GM23248 (cell line): ENCODE measurements around the gene ANGPTL2. TPM values are rescaled to one million over a fixed set of nuclear protein-coding genes. Genes with fewer than 3 reads are reported as not detected.
A peak's percentile ranks its signal among the peaks of the same experiment; 100 is the strongest.

ENCODE experiments used
- DNase-seq: peaks from one replicate; pipeline ENCODE4 v3.0.0-alpha.2; 2015
- H2AFZ ChIP-seq: fragments of 200-600 bp; sonication (generic); 2 replicates; pipeline ENCODE4 v1.6.1; 2016; ENCODE audit warnings: antibody characterized with exemption
- H3F3A ChIP-seq: fragments of 200-600 bp; sonication (generic); 2 replicates; pipeline ENCODE4 v1.6.1; 2016; ENCODE audit warnings: mild to moderate bottlenecking, antibody characterized with exemption, mixed run types; ENCODE audit not compliant: insufficient read depth
- H3K27ac ChIP-seq: fragments of 200-600 bp; sonication (generic); 2 replicates; pipeline ENCODE4 v1.5.1; 2016; ENCODE audit warnings: mild to moderate bottlenecking
- H3K27me3 ChIP-seq: fragments of 200-600 bp; sonication (generic); replicated peaks from 2 replicates; pipeline ENCODE4 v1.6.1; 2016; ENCODE audit warnings: mild to moderate bottlenecking; ENCODE audit not compliant: insufficient read depth
- H3K36me3 ChIP-seq: fragments of 200-600 bp; sonication (generic); 2 replicates; pipeline ENCODE4 v1.6.1; 2016; ENCODE audit warnings: low read depth, mild to moderate bottlenecking
- H3K4me1 ChIP-seq: fragments of 200-600 bp; sonication (generic); 2 replicates; pipeline ENCODE4 v1.6.1; 2016; ENCODE audit warnings: mild to moderate bottlenecking; ENCODE audit not compliant: insufficient read depth
- H3K4me2 ChIP-seq: fragments of 200-600 bp; sonication (generic); one replicate; pipeline ENCODE4 v1.6.1; 2016; ENCODE audit warnings: mild to moderate bottlenecking; ENCODE audit not compliant: unreplicated experiment
- H3K4me3 ChIP-seq: fragments of 200-600 bp; sonication (generic); 2 replicates; pipeline ENCODE4 v1.5.1; 2016; ENCODE audit warnings: mild to moderate bottlenecking
- H3K79me2 ChIP-seq: fragments of 200-600 bp; sonication (generic); 2 replicates; pipeline ENCODE4 v1.6.1; 2016; ENCODE audit warnings: mild to moderate bottlenecking; ENCODE audit not compliant: insufficient read depth
- H3K9ac ChIP-seq: fragments of 200-600 bp; sonication (generic); 2 replicates; pipeline ENCODE4 v1.6.1; 2016; ENCODE audit warnings: mild to moderate bottlenecking
- H3K9me2 ChIP-seq: fragments of 200-600 bp; sonication (generic); 2 replicates; pipeline ENCODE4 v1.6.1; 2016; ENCODE audit warnings: mixed run types, mild to moderate bottlenecking, moderate library complexity; ENCODE audit not compliant: insufficient read depth
- H3K9me3 ChIP-seq: fragments of 200-600 bp; sonication (generic); one replicate; pipeline ENCODE4 v1.6.1; 2017; ENCODE audit warnings: low read depth
- H4K20me1 ChIP-seq: fragments of 200-600 bp; sonication (generic); 2 replicates; pipeline ENCODE4 v1.6.0; 2016; ENCODE audit not compliant: insufficient read depth
- EZH2 ChIP-seq: fragments of 200-600 bp; sonication (generic); IDR thresholded peaks from 2 replicates; pipeline ENCODE4 v1.6.1; 2018; ENCODE audit warnings: antibody characterized with exemption, mild to moderate bottlenecking; ENCODE audit not compliant: insufficient read depth, poor library complexity, severe bottlenecking
- EZH2phosphoT487 ChIP-seq: fragments of 200-600 bp; sonication (generic); IDR thresholded peaks from 2 replicates; pipeline ENCODE4 v1.6.1; 2018; ENCODE audit warnings: antibody characterized with exemption, moderate library complexity, mild to moderate bottlenecking, low read depth; ENCODE audit not compliant: insufficient read depth
- WGBS, 2 experiments: methylation state at CpG; one replicate each; pipeline ENCODE4 v1.1.6; 2015 to 2017; ENCODE audit warnings: low lambda C conversion rate in 2 of 2, low coverage in 1 of 2; ENCODE audit errors: missing lambda C conversion rate in 2 of 2; 5-methylcytosine and 5-hydroxymethylcytosine counted together
- in situ Hi-C: fragments of 300-500 bp; cut with MboI; formaldehyde crosslinking; loops from 2 replicates; pipeline ENCODE4 v1.15.0; 2020
- polyA plus RNA-seq: library from polyadenylated mRNA; unstranded; fragments of >200 nt; fragmentation: Nextera tagmentation; extraction: Ambion mirVana; gene quantifications from 2 replicates; pipeline ENCODE4 v1.2.1, GENCODE V29; 2016
- total RNA-seq: library from RNA; depleted of rRNA; stranded (reverse); fragments of >200 nt; shearing (Covaris generic); gene quantifications from 2 replicates; pipeline ENCODE4 v1.2.3, GENCODE V29; 2014

The ANGPTL2 gene
- total and polyA plus RNA-seq, 2 experiments from 2014 or later, result 8.8 to 12.3 TPM

DNA sequence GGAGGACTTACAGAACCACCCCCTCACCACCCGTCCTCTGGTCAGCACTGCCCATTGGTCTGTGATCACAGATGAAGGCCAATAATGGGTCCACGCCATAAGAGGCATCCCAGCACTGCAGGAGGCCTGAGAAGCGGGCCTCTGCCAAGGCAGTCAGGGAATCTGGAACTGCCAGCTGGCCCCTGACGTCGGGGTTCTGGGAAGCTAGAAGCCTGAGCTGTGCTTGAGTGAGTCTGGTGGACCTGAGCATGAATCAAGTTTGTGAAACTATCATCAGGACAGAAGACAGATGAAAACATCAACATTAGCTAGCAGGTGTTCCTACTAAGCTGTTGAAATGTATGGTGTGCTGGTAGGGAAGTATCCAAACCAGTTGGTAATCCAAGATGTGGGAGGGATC, 7.8 kb downstream of the ANGPTL2 start:
- 66 to 74% methylated on average over 5 of the region's 5 CpGs for WGBS, 2 experiments
- TF ChIP-seq EZH2phosphoT487 (no peak), EZH2 (no peak)
- no peak for DNase-seq
- H3K4me2 ChIP-seq, result no peak overlapping the region
- no peaks in the 10 kb centered on the region for H3K79me2 ChIP-seq
- H3K27me3 ChIP-seq, result no peaks in the 10 kb centered on the region
- no peaks in the 10 kb centered on the region for H4K20me1 ChIP-seq
- no peak overlapping the region for H3K27ac ChIP-seq
- H3K9ac ChIP-seq, result no peak overlapping the region
- H3K4me3 ChIP-seq, result no peak overlapping the region
- in situ Hi-C loops, result no loop called here
- no peaks in the 10 kb centered on the region for H3K9me2 ChIP-seq
- H2AFZ ChIP-seq, result no peak overlapping the region
- H3K9me3 ChIP-seq, result no peaks in the 10 kb centered on the region
- peaks cover 5% of the 10 kb centered on the region; the same call in 1 of the 2 replicates for H3K4me1 ChIP-seq
- H3F3A ChIP-seq, result no peaks in the 10 kb centered on the region
- H3K36me3 ChIP-seq, result no peaks in the 10 kb centered on the region

DNA sequence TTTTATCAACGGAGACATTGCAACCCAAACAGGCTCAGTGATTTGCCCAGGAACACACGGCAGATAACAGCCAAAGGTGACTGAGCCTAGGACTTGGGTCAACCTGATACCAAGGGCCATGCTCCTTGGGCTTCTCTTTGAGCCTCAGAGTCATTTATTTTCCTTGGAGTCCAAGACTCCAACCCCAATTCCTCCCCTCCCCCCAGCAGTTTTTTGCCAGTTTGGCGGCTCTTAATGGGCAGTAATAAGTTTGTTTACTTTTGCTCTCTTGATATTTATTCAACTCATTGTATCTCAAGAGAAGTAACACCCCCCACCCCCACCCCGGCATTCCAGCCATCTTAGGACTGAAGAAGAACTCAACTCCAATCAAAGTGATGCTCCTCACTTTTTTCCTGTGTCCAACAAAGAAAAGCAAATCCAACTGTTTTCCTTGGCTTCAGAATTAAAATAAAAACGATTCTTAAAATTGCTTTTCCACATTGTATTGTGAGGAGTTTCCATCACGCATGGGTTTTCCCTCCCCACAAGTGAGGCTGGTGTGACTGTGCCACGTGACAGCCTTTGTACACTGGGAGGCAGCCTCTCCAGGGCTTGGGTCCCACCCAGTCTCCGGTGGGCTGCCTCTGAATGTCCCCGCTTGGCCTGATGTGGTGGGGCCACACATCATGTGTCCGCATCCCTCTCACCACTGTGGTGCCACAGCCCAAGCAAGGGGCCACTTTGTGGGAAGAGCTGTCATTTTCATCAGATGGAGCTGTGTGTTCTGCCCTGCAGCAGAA, 9.1 kb downstream of the ANGPTL2 start:
- no peak for DNase-seq
- WGBS, 2 experiments, result 77 to 81% methylated on average over 10 of the region's 10 CpGs
- no peaks in the 10 kb centered on the region for H4K20me1 ChIP-seq
- in situ Hi-C loops, result no loop called here
- no peaks in the 10 kb centered on the region for H3F3A ChIP-seq
- H3K27ac ChIP-seq, result no peak overlapping the region
- H3K4me1 ChIP-seq, result peaks cover 5% of the 10 kb centered on the region; the same call in 1 of the 2 replicates
- H3K4me2 ChIP-seq, result no peak overlapping the region
- no peak for TF ChIP-seq EZH2phosphoT487
- TF ChIP-seq EZH2, result no peak
- no peaks in the 10 kb centered on the region for H3K36me3 ChIP-seq
- no peaks in the 10 kb centered on the region for H3K27me3 ChIP-seq
- H3K9me3 ChIP-seq, result no peaks in the 10 kb centered on the region
- H3K9ac ChIP-seq, result no peak overlapping the region
- H2AFZ ChIP-seq, result no peak overlapping the region
- no peaks in the 10 kb centered on the region for H3K9me2 ChIP-seq
- H3K79me2 ChIP-seq, result no peaks in the 10 kb centered on the region
- no peak overlapping the region for H3K4me3 ChIP-seq

DNA sequence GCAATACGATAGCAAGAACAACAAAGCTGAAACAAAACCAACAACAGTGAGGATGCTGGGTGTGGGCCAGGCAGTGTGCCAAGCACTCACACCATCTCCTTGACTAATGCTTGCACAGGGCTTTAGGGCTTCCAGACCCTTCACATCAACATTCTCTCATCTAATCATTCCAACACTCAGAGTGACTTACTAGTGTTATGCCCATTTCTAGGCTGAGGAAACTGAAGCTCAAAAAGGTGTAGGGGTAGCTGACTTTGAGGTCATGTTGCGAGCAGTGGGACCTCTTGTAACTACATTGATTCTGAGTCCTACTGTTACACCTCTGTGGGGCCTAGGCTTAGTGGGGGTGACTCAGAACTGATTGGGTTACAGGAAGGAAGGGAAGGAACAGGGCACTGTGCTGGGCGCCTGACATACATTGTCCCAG, 9.7 kb downstream of the ANGPTL2 start:
- in situ Hi-C loops, result no loop called here
- H3K4me1 ChIP-seq, result peaks cover 5% of the 10 kb centered on the region; the same call in 1 of the 2 replicates
- no peaks in the 10 kb centered on the region for H3K9me3 ChIP-seq
- H3F3A ChIP-seq, result no peaks in the 10 kb centered on the region
- peak; percentile 34 for DNase-seq
- H3K27me3 ChIP-seq, result no peaks in the 10 kb centered on the region
- no peaks in the 10 kb centered on the region for H3K36me3 ChIP-seq
- no peak overlapping the region for H3K4me2 ChIP-seq
- no peaks in the 10 kb centered on the region for H3K79me2 ChIP-seq
- no peak overlapping the region for H3K4me3 ChIP-seq
- no peak overlapping the region for H2AFZ ChIP-seq
- WGBS, 2 experiments, result 78 to 79% methylated on average over 3 of the region's 3 CpGs
- no peaks in the 10 kb centered on the region for H3K9me2 ChIP-seq
- TF ChIP-seq EZH2 (no peak), EZH2phosphoT487 (no peak)
- H4K20me1 ChIP-seq, result no peaks in the 10 kb centered on the region
- H3K27ac ChIP-seq, result no peak overlapping the region
- H3K9ac ChIP-seq, result no peak overlapping the region

DNA sequence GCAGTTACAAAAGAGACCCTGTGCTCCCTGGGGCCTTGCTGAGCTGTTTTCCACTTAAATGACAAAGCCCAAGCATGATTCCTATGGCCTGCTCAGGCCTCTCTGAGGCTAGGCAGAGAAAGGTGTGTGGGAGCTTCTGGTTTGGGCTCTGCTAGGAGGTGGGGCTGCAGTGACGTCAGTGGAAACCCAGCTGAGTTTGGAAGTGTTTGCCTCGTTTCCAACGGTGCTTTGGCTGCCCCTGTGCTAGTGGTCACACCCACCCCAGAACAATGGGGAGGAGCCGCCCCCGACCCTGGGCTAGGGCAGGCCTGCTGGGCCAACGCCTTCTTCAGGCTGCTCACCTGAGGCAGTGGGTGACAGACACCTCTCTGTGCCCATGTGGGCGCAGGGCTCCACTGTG, 10.4 kb downstream of the ANGPTL2 start:
- no peaks in the 10 kb centered on the region for H4K20me1 ChIP-seq
- no peak overlapping the region for H3K4me3 ChIP-seq
- H2AFZ ChIP-seq, result no peak overlapping the region
- no peak overlapping the region for H3K4me2 ChIP-seq
- peaks cover 5% of the 10 kb centered on the region; the same call in 1 of the 2 replicates for H3K36me3 ChIP-seq
- no peaks in the 10 kb centered on the region for H3K9me3 ChIP-seq
- H3K9ac ChIP-seq, result no peak overlapping the region
- in situ Hi-C loops, result no loop called here
- WGBS, 2 experiments, result 60 to 61% methylated on average over 7 of the region's 7 CpGs
- no peak overlapping the region for H3K27ac ChIP-seq
- DNase-seq, result no peak
- H3K9me2 ChIP-seq, result no peaks in the 10 kb centered on the region
- H3K4me1 ChIP-seq, result peaks cover 2% of the 10 kb centered on the region; the same call in 1 of the 2 replicates
- no peaks in the 10 kb centered on the region for H3K79me2 ChIP-seq
- no peaks in the 10 kb centered on the region for H3F3A ChIP-seq
- no peaks in the 10 kb centered on the region for H3K27me3 ChIP-seq
- no peak for TF ChIP-seq EZH2phosphoT487
- no peak for TF ChIP-seq EZH2
